ENCODE data around the gene SEC14L1.
A peak's percentile ranks its signal among the peaks of the same experiment; 100 is the strongest.
"Not testable (repeated sequence)": the region's sequence is repeated elsewhere in the genome, so short reads cannot be mapped to it uniquely, and the experiment has no call there.

Gene SEC14L1

DNA sequence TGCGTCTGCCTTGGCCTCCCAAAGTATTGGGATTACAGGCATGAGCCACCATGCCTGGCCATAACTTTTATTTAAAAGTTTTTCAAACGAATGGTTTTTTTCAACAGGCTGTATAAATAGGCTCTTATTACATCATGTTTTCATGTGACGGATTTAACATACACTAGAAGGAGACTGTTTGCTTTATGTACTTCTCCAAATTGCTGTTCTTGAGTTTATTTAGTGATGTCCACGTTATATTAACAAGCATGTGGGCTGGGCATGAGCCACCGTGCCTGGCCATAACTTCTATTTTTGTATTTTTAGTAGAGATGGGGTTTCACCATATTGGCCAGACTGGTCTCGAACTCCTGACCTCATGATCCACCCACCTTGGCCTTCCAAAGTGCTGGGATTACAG lies 17.0 kb downstream of the SEC14L1 start:
- not testable (repeated sequence) for H3K27ac Mint-ChIP-seq, H3K9me3 Mint-ChIP-seq, DNase-seq, H3K4me3 Mint-ChIP-seq, H3K27me3 Mint-ChIP-seq
- H3K36me3 Mint-ChIP-seq (ENCODE audit: low read depth) = peaks cover 23% of the 10 kb centered on the region
- peaks cover 57% of the 10 kb centered on the region for H3K4me1 Mint-ChIP-seq (ENCODE audit: low read depth)

GRCh38 chr17:77160091-77160874 lies 19.5 kb downstream of the SEC14L1 start:
- peaks cover 65% of the 10 kb centered on the region for H3K4me1 Mint-ChIP-seq (ENCODE audit: low read depth)
- no peak overlapping the region for H3K27ac Mint-ChIP-seq
- no peak overlapping the region for H3K4me3 Mint-ChIP-seq

DNA sequence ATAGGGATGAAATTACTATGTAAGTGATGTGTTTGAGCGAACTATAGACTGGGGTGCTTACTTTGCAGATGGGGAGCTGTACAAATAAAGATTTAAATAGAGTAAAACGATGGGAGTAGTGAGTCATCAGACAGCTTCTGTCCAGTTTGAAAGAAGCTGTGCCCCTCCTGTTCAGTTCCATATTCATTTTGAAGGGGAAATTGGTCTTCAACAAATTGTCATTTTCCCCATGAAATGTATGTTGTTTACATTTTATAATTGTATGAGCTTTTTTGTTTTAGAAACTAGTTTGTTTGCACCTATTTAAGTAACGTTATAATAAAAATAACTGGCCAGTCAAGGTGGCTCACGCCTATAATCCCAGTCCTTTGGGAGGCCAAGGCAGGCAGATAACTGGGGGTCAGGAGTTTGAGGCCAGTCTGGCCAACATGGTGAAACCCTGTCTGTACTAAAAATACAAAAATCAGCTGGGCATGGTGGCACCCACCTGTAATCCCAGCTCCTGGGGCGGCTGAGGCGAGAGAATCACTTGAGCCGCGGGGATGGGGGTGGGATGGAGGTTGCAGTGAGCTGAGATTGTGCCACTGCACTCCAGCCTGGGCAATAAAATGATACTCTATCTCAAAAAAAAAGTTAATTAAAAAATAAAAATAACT lies 20.2 kb downstream of the SEC14L1 start:
- Mint-ChIP-seq H3K36me3 (ENCODE audit: low read depth) (peaks cover 42% of the 10 kb centered on the region), H3K9me3 (peaks cover 2% of the 10 kb centered on the region)

More at GRCh38 chr17:77160091-77160874, 19.5 kb downstream of the SEC14L1 start:
- Mint-ChIP-seq H3K9me3 (peaks cover 2% of the 10 kb centered on the region), H3K27me3 (no peaks in the 10 kb centered on the region), H3K36me3 (ENCODE audit: low read depth) (peaks cover 34% of the 10 kb centered on the region)
- no peak for DNase-seq

GRCh38 chr17:77161953-77162352 lies 21.2 kb downstream of the SEC14L1 start:
- H3K36me3 Mint-ChIP-seq (ENCODE audit: low read depth) = peaks cover 44% of the 10 kb centered on the region
- H3K4me3 Mint-ChIP-seq = no peak overlapping the region
- no peak for DNase-seq
- H3K9me3 Mint-ChIP-seq = peaks cover 4% of the 10 kb centered on the region
- H3K27me3 Mint-ChIP-seq = no peaks in the 10 kb centered on the region
- peak overlapping the region; percentile 24 for H3K27ac Mint-ChIP-seq
- peaks cover 59% of the 10 kb centered on the region for H3K4me1 Mint-ChIP-seq (ENCODE audit: low read depth)

More for the DNA sequence above, 20.2 kb downstream of the SEC14L1 start:
- Mint-ChIP-seq H3K4me1 (ENCODE audit: low read depth) (peaks cover 65% of the 10 kb centered on the region), H3K27ac (no peak overlapping the region), H3K27me3 (no peaks in the 10 kb centered on the region), H3K4me3 (no peak overlapping the region)
- no peak for DNase-seq

GRCh38 chr17:77163001-77163400 lies 22.2 kb downstream of the SEC14L1 start:
- H3K4me3 Mint-ChIP-seq = no peak overlapping the region
- H3K27ac Mint-ChIP-seq = peak overlapping the region; percentile 15
- no peak for DNase-seq
- peaks cover 55% of the 10 kb centered on the region for H3K4me1 Mint-ChIP-seq (ENCODE audit: low read depth)
- H3K27me3 Mint-ChIP-seq = no peaks in the 10 kb centered on the region
- peaks cover 11% of the 10 kb centered on the region for H3K9me3 Mint-ChIP-seq
- peaks cover 51% of the 10 kb centered on the region for H3K36me3 Mint-ChIP-seq (ENCODE audit: low read depth)

DNA sequence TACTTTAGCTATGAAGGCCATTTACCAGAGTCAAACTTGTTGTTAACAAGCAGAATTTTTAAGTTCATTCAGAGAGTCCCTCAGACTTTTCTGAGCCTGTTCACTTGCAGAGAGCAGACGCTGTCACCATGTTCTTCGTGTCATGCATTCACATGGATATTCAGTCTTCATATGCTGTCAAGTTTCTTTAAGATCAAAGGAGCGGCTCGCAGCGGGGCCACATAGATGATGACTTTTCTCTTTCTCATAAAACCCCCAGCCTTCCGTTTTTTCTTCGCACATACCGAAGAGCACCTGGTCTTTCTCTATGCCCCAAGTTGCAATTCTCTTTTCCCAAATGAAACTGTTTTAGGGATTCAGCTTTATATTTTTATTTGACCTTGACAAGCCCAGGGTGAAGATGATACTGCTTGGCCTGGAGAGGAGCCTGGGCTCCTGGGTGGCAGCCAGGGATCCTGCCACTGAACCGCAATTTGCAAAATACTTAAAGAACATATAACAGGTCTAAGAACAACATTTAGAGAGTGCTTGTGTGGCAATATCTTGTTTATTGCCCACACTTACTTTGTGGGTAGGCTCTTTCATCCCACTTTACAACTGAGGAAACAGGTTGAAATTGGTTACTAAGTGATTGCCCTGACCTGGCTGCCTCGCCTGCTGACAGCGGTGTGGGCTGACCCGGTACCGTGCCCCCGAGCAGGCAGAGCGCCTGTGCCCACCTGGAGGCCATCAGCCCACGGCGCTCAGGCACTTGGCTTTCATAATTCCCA lies 22.9 kb downstream of the SEC14L1 start:
- H3K9me3 Mint-ChIP-seq = peaks cover 18% of the 10 kb centered on the region
- H3K27me3 Mint-ChIP-seq = no peaks in the 10 kb centered on the region
- no peak overlapping the region for H3K4me3 Mint-ChIP-seq
- peaks cover 52% of the 10 kb centered on the region for H3K36me3 Mint-ChIP-seq (ENCODE audit: low read depth)
- peaks cover 50% of the 10 kb centered on the region for H3K4me1 Mint-ChIP-seq (ENCODE audit: low read depth)
- peak overlapping the region; percentile 15 for H3K27ac Mint-ChIP-seq
- no peak for DNase-seq

DNA sequence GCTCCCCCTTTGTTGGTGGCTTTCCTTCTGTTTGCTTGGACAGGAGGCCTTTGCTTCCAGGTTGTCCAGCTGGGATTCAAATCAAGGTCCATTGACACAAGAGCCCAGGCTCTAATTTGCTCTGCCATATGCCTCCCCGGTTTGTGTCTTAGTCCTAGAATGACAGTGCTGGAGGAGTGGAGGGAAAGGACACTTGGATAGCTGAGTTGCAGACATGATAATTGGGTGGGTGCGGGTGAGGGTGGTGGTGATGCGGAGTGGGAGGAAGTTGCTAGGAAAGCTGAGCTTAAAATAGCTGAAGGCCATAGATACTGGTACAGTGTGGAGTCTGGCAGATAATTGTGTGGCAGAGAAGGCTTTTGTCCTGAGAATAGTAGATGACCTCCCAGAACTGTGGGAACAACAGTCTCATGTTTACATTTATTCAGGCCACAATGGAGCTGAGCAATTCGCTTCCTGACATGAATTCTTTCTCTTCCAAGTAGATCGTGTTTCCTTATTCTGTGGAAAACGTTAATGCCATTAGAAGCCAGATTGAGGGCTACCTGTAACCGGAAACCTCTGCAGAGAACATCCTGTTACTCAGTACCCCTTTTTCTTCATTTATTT lies 23.8 kb downstream of the SEC14L1 start:
- no peak for DNase-seq
- Mint-ChIP-seq H3K9me3 (peaks cover 20% of the 10 kb centered on the region), H3K27me3 (no peaks in the 10 kb centered on the region), H3K4me3 (no peak overlapping the region), H3K4me1 (ENCODE audit: low read depth) (peaks cover 50% of the 10 kb centered on the region), H3K27ac (peak overlapping the region; percentile 82), H3K36me3 (ENCODE audit: low read depth) (peaks cover 61% of the 10 kb centered on the region)

- DNase-seq = no peak
- peaks cover 20% of the 10 kb centered on the region for H3K9me3 Mint-ChIP-seq
- H3K4me1 Mint-ChIP-seq (ENCODE audit: low read depth) = peaks cover 41% of the 10 kb centered on the region
- H3K27me3 Mint-ChIP-seq = no peaks in the 10 kb centered on the region
- H3K36me3 Mint-ChIP-seq (ENCODE audit: low read depth) = peaks cover 63% of the 10 kb centered on the region
- no peak overlapping the region for H3K4me3 Mint-ChIP-seq
- peak overlapping the region; percentile 82 for H3K27ac Mint-ChIP-seq
Observed at GRCh38 chr17:77165577-77165976, 24.8 kb downstream of the SEC14L1 start.

DNA sequence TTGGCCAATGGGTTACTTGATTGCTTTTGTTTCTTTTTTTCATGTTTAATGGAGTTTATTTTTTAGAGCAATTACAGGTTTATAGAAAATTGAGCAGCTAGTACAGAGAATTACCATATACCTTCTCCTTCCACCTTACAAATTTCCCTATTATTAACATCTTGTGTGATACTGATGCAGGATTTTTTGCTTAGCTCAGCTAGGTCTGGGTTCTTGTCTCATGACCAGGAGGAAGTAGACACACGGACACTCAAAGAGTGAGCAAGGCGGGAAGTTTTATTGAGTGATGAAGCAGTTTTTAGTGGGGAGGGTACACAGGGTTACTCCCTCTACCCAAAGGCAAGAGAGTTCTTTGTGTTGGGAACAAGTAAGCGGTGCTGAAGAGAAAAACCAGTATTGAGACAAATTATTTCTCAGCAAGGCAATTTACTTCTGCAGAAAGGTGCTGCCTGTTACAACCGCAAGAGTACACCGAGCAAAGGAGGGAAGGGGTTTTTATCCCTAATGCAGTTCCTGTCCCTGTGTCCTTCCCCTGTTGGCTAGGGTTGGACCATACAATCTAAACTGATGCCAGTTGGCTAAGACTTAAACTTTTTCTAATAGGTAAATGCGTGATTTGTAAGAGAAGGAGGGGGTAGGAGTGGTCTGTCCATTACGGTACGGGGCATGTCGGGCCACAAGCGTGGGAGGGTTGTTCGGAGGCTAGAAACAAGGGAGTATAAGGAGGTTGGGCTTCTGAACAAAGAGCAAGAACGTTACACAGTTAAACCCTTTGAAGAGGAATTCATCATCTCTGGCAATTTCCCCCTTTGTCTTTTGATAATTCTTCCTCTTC lies 26.9 kb downstream of the SEC14L1 start:
- H3K4me3 Mint-ChIP-seq = no peak overlapping the region
- H3K27ac Mint-ChIP-seq = no peak overlapping the region
- H3K9me3 Mint-ChIP-seq = peaks cover 25% of the 10 kb centered on the region
- DNase-seq = no peak
- peaks cover 29% of the 10 kb centered on the region for H3K4me1 Mint-ChIP-seq (ENCODE audit: low read depth)
- no peaks in the 10 kb centered on the region for H3K27me3 Mint-ChIP-seq
- peaks cover 68% of the 10 kb centered on the region for H3K36me3 Mint-ChIP-seq (ENCODE audit: low read depth)

DNA sequence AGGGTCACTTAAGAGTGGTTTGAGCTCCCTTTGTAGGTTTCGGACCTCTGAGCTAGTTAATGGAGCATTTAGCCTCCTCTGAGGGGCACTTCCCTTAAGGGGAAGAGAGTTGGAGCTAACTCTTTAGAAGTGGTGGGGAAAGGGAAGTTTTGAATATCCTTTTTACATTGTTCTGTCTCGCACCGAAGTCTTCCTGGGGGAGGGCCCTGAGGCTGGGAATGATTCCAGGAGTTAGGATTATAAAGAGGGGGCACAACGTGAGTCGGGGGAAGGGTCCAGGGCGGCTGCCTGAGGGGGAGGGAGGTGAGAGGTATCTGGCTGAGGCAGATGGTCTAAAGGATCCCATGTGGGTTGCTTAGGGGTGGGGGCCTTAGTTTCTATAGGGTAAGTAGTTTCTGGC lies 32.3 kb downstream of the SEC14L1 start:
- Mint-ChIP-seq H3K4me1 (ENCODE audit: low read depth) (peaks cover 8% of the 10 kb centered on the region), H3K4me3 (no peak overlapping the region), H3K27ac (no peak overlapping the region), H3K36me3 (ENCODE audit: low read depth) (peaks cover 59% of the 10 kb centered on the region), H3K27me3 (no peaks in the 10 kb centered on the region), H3K9me3 (peaks cover 33% of the 10 kb centered on the region)
- no peak for DNase-seq

DNA sequence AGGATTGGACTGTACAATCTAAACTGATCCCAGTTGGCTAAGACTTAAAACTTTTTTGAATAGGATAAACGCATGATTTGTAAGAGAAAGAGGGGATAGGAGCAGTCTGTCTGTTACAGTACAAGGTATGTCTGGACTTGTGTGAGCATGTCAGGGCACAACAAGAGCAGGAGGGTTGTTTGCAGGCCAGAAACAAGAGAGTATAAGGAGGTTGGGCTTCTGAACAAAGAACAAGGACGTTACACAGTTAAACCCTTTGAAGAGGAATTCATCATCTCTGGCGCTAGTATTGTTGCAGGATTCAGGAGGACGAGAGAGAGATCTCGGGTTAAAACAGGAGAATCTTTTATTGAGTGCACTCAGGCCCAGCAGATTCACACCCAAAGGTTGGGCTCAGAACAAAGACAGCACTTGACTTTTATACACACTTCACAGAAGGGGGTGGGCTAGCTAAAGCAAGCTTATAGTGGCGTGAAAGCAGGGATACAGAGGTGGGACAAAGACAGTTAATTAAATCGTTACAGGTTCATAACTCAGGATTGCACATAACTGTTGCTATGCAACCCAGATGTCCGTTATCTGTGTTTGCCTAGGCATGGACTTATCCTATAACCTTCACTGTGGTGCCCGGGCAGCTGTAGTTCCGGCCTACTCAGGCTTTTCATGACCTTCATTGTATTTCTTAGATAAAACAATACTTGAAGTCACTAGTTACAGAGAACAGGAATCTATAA lies 34.3 kb downstream of the SEC14L1 start:
- DNase-seq = no peak
- Mint-ChIP-seq H3K4me1 (ENCODE audit: low read depth) (peaks cover 19% of the 10 kb centered on the region), H3K27ac (no peak overlapping the region), H3K4me3 (no peak overlapping the region), H3K9me3 (peaks cover 24% of the 10 kb centered on the region), H3K27me3 (no peaks in the 10 kb centered on the region), H3K36me3 (ENCODE audit: low read depth) (peaks cover 43% of the 10 kb centered on the region)

- Mint-ChIP-seq H3K4me3 (no peak overlapping the region), H3K27me3 (no peaks in the 10 kb centered on the region), H3K4me1 (ENCODE audit: low read depth) (peaks cover 36% of the 10 kb centered on the region), H3K27ac (no peak overlapping the region), H3K9me3 (peaks cover 23% of the 10 kb centered on the region), H3K36me3 (ENCODE audit: low read depth) (peaks cover 44% of the 10 kb centered on the region)
- no peak for DNase-seq
Observed at GRCh38 chr17:77177002-77177741, 36.4 kb downstream of the SEC14L1 start.

DNA sequence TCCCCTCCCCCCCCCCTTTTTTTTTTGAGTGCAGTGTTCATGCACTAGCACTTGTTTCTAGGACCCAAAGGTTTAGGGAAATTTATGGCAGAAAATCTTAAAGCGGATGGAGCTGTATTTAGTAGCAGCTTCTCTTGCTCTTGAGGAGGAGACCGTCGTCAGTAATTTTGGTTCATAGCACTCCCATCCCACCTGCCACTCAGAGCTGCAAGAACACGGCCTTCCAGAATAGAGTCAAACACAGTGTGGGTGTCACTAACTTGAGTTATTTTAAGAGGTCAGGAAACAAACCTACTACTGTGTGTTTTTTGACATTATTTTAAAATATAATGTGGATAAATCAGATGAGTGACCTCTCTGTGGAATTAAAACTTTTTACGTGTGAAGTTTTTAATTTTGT lies 37.3 kb downstream of the SEC14L1 start:
- H3K9me3 Mint-ChIP-seq = peaks cover 19% of the 10 kb centered on the region
- no peak overlapping the region for H3K27ac Mint-ChIP-seq
- H3K4me3 Mint-ChIP-seq = no peak overlapping the region
- DNase-seq = no peak
- peaks cover 45% of the 10 kb centered on the region for H3K4me1 Mint-ChIP-seq (ENCODE audit: low read depth)
- H3K36me3 Mint-ChIP-seq (ENCODE audit: low read depth) = peaks cover 36% of the 10 kb centered on the region
- H3K27me3 Mint-ChIP-seq = no peaks in the 10 kb centered on the region
